Right renal pelvis (tissue), 4 donors: ENCODE results near the gene FBRS. TPM values are rescaled to one million over a fixed set of nuclear protein-coding genes. Genes with fewer than 3 reads are reported as not detected.
"Not testable (repeated sequence)": the region's sequence is repeated elsewhere in the genome, so short reads cannot be mapped to it uniquely, and the experiment has no call there.

ENCODE experiments used
- DNase-seq, 4 donors: peaks; one replicate each; pipeline ENCODE4 v3.0.0-alpha.2; 2013; ENCODE audit warnings: low read depth in 4 of 4, low spot score in 3 of 4, missing footprints in 1 of 4
- polyA plus RNA-seq, 4 donors: library from polyadenylated mRNA; unstranded; fragments of 120-200 nt; gene quantifications; one replicate each; pipeline ENCODE4 v1.2.1, GENCODE V29; 2013; ENCODE audit not compliant: insufficient read length in 4 of 4

Gene FBRS
- polyA plus RNA-seq, 4 donors: 52.0 to 70.5 (median 55.3) TPM

DNA sequence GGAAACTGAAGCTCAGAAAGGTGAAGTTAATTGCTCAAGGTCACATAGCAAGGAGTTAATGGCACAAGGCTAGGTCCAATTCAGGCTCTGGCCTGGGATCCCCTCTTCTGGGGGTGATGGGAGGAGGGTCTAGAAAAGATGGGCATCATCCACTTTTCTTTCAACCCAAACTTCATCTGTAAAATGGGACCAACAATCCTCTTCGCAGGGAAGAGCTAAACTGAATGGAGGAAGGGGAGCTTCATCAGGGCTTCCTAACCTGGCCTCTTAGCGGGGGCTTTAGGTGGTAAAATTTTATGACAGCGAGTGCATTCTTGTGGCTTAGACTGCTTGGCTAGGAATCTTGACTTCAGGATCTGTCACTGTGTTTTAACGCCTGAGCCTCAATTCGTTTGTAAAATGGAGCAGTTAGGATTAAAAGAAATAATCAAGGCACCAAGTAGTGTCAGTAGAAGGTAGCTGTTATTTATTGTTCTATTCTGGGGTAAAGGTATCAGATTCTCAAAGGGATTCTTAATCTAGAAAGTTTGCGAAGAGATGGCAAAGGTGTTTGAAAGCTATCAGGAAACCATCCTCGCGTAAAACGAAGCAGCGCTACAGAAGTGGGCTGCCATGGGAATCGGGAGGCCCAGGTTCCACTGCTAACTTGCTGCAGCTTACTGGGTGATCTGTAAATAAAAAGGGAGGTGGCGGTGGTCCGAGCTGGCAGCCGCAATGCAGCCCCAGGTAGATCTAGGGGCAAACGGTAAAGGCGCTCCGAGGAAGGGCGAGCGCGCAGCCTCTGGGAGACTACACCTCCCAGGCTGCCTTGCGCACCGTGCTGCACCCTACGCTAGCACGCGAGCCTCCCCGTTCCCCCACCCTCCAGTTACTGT is 39.3 kb downstream of the FBRS start:
- peak in 1 of 4 donors; percentile 17 for DNase-seq

GRCh38 chr16:30698139-30698815 is 40.0 kb downstream of the FBRS start:
- DNase-seq: peak; percentile 94 to 95 (median 95)

GRCh38 chr16:30698816-30699614 is 40.8 kb downstream of the FBRS start, which contains the start of gene SRCAP:
Gene SRCAP (plus strand): TSS chr16:30699171. CDS start chr16:30700825, 1,654 bp downstream.
- peak; percentile 71 to 76 (median 74) for DNase-seq

DNA sequence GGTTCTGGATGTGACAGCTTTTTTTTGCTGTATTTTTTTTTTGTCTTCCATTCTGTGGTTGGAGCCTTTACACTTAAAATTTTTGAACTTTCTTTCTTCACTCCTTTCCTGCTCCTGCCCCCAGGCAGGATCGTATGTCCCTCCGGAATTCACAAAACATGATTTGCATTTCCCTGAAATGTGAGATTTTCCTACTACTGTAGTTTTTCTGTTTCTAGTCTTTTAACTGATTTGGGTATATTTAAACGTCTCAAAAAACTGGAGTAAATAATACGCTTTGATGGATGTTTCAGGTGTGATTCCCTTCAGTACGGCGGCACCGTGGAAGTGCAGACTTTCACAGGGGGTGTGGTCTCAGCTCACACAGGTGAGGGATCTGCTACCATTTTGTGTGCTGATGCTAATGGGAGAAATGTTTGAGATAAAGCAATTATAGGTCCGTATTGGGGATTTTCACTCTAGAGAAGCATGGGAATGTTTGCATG is 41.4 kb downstream of the FBRS start:
- no peak for DNase-seq

- no peak for DNase-seq
These were observed 42.3 kb downstream of the FBRS start for GRCh38 chr16:30700491-30700890.

- no peak for DNase-seq
These were observed 42.7 kb downstream of the FBRS start for GRCh38 chr16:30700971-30701370.

DNA sequence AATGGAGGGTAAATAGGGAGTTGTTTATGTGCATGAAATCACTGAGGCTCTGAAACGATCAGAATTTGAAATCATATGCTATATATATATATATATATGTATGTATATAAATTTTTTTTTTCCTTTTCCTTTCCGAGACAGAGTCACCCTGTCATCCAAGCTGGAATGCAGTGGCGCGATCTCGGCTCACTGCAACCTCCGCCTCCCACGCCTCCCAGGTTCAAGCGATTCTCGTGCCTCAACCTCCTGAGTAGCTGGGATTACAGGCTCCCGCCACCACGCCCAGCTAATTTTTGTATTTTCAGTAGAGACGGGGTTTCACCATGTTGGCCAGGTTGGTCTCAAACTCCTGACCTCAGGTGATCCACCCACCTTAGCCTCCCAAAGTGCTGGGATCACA is 44.8 kb downstream of the FBRS start:
- not testable (repeated sequence) for DNase-seq

DNA sequence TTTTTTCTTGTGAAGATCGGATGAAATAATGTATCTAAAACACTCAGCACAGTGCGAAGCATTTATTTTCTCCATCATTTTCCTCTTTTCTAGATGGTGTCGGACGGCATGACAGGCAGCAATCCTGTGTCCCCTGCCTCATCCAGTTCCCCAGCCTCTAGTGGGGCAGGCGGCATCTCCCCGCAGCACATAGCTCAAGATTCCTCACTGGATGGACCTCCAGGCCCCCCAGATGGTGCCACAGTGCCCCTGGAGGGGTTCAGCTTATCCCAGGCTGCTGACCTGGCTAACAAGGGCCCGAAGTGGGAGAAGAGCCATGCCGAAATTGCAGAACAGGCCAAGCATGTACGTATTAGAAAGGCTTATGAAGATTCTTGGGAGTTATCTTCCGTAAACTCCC is 45.7 kb downstream of the FBRS start:
- no peak for DNase-seq

DNA sequence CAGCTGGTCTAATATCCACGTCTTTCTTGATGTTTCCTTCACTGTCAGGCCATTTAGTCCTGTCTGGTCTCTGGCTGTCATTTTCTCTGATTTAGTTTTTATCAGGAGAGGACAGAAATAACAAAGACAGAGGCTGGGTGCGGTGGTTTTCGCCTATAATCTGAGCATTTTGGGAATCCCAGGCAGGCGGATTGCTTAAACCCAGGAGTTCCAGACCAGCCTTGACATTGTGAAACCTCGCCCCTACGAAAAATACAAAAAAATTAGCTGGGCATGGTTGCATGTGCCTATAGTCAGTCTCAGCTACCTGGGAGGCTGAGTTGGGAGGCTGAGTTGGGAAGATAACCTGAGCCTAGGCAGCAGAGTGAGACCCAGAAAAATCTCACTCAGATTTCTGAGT is 47.8 kb downstream of the FBRS start:
- no peak for DNase-seq

DNA sequence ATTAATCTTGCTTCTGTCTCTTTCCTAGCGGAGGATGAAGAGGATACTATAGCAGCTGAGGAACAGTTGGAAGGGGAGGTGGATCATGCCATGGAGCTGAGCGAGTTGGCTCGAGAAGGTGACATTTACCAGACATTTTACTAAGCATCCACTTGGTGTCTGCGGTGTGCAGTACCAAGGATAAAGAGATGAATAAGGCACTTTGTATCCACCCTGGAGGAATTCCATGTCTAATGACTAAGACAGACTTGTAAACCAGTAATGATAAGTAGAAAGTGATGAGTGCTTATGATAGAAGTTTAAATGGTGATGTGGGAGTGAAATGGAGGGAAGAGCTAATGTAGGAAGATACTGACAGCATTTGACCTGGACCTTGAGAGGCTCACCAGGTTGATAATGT is 52.7 kb downstream of the FBRS start:
- DNase-seq: no peak

GRCh38 chr16:30711712-30712111 is 53.5 kb downstream of the FBRS start:
- DNase-seq: no peak

DNA sequence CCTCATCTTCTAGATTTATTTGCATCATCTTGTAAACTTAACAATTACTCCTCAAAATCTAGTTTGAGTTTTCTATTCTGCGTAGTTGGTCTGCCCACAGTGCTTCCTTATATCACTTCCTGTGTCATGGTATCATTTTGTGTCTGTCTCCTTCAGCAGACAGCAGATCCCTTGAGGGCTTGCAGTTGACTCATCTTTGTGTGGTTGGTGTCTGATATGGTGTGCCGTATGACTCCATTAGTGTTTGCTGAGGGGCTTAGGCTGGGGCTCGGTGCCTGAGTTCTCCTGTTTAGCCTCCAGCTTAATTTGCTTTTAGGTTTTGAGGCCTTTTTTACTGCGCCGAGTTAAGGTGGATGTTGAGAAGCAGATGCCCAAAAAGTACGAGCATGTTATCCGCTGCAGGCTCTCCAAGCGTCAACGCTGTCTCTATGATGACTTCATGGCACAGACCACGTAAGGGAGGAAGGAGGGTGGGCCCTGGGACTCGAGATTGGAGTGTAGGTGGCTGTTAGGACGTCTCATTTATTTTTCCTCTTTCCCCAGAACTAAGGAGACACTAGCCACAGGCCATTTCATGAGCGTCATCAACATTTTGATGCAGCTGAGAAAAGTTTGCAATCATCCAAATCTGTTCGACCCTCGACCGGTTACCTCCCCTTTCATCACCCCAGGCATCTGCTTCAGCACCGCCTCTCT is 57.7 kb downstream of the FBRS start:
- DNase-seq: no peak

DNA sequence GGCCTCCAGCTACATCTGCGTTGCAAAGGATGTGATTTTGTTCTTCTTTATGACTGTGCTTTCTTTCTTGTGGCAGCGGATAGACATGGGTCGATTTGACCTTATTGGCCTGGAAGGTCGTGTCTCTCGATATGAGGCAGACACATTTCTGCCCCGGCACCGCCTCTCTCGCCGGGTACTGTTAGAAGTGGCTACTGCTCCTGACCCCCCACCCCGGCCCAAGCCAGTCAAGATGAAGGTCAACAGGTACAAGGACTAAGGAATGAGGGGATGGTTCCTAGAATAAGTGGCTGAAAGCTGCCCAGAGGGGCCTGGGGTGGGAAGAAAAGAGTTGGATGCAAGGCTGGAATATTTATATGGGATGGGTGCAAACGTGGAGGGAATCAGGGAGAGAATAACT is 61.9 kb downstream of the FBRS start:
- no peak for DNase-seq

Other genes with a start within 250 kb of the FBRS start
- gene DCTPP1, start 228.4 kb upstream of the FBRS start, polyA plus RNA-seq: 10 to 100 TPM; 43.6 to 63.9 (median 51.1) TPM
- gene SEPHS2, start 212.6 kb upstream of the FBRS start, polyA plus RNA-seq: 100 to 1,000 TPM in 2 of 4 donors, 10 to 100 TPM in 2; 95.4 to 102 (median 99.8) TPM
- 1 to 10 TPM; 1.7 to 3.4 (median 2.3) TPM for gene ITGAL, start 185.7 kb upstream of the FBRS start, polyA plus RNA-seq
- gene ZNF768, start 131.9 kb upstream of the FBRS start, polyA plus RNA-seq: 10 to 100 TPM; 52.6 to 71.0 (median 54.3) TPM
- 10 to 100 TPM; 10.1 to 11.8 (median 11.1) TPM for gene ZNF747, start 123.6 kb upstream of the FBRS start, polyA plus RNA-seq
- gene ZNF764, start 100.1 kb upstream of the FBRS start, polyA plus RNA-seq: 10 to 100 TPM; 11.3 to 14.8 (median 11.4) TPM
- 10 to 100 TPM; 10.4 to 14.4 (median 12.7) TPM for gene ZNF688, start 86.7 kb upstream of the FBRS start, polyA plus RNA-seq
- 10 to 100 TPM; 17.8 to 21.7 (median 20.8) TPM for gene ZNF785, start 72.7 kb upstream of the FBRS start, polyA plus RNA-seq
- 10 to 100 TPM; 13.6 to 16.2 (median 15.0) TPM for gene ZNF689, start 48.0 kb upstream of the FBRS start, polyA plus RNA-seq
- gene PRR14, start 7.5 kb upstream of the FBRS start, polyA plus RNA-seq: 10 to 100 TPM; 39.8 to 50.0 (median 47.3) TPM
- 10 to 100 TPM; 32.7 to 40.5 (median 35.9) TPM for gene SRCAP, start 40.7 kb downstream of the FBRS start, polyA plus RNA-seq
- gene PHKG2, start 90.0 kb downstream of the FBRS start, polyA plus RNA-seq: 10 to 100 TPM; 24.9 to 32.7 (median 29.5) TPM
- gene CFAP119, start 103.6 kb downstream of the FBRS start, polyA plus RNA-seq: 10 to 100 TPM in 1 of 4 donors, 1 to 10 TPM in 3; 7.5 to 12.7 (median 7.7) TPM
- gene RNF40, start 103.9 kb downstream of the FBRS start, polyA plus RNA-seq: 100 to 1,000 TPM; 123 to 134 (median 130) TPM
- gene ZNF629, start 128.8 kb downstream of the FBRS start, polyA plus RNA-seq: 10 to 100 TPM; 27.2 to 28.7 (median 27.8) TPM
- gene BCL7C, start 235.6 kb downstream of the FBRS start, polyA plus RNA-seq: 10 to 100 TPM; 39.5 to 50.6 (median 42.1) TPM
- 1 to 10 TPM; 6.6 to 7.5 (median 7.3) TPM for gene CTF1, start 238.2 kb downstream of the FBRS start, polyA plus RNA-seq